Endothelial cell of umbilical vein (primary cell): ENCODE data around the gene HDAC11. TPM values are rescaled to one million over a fixed set of nuclear protein-coding genes. Genes with fewer than 3 reads are reported as not detected.
"Not testable (repeated sequence)": the region's sequence is repeated elsewhere in the genome, so short reads cannot be mapped to it uniquely, and the experiment has no call there.

Experiments
- BruUV-seq: library from RNA; stranded (reverse); fragments of 400-500 nt; replicated peaks from 2 replicates; lab custom pipeline; 2021; lab: Mats Ljungman, UMichigan
- CTCF ChIA-PET: fragments of 300-600, 350-600 bp; sonication (Branson Sonifier 250); formaldehyde crosslinking; loops from one replicate; lab custom pipeline; 2021; ENCODE audit warnings: antibody characterized with exemption, inconsistent platforms; lab: Charles Lee
- POLR2A ChIA-PET: fragments of 300-600, 350-600 bp; sonication (Branson Sonifier 250); formaldehyde crosslinking; loops from one replicate; lab custom pipeline; 2021; ENCODE audit warnings: antibody characterized with exemption, inconsistent platforms; lab: Charles Lee
- DNase-seq: peaks from one replicate; pipeline ENCODE4 v3.0.0-alpha.2; 2011; ENCODE audit warnings: low read depth, low spot score
- FAIRE-seq: peaks from 2 replicates; lab custom pipeline; 2011; peaks lifted over from hg19 to GRCh38; lab: Jason Lieb, UNC
- H2AFZ ChIP-seq: 2 replicates; pipeline ENCODE4 v1.6.0; 2012; ENCODE audit warnings: low read depth, low read length, control low read depth, inconsistent platforms
- H3K27ac ChIP-seq: 2 replicates; pipeline ENCODE4 v1.5.1; 2011; ENCODE audit warnings: low read depth, mild to moderate bottlenecking, control low read depth, low read length, moderate library complexity; ENCODE audit not compliant: insufficient read depth
- H3K27me3 ChIP-seq, 2 experiments: 2 replicates each; pipeline versions ENCODE4 v1.6.0 to v1.6.1; 2011; ENCODE audit warnings: low read length in 2 of 2, mixed read lengths in 1 of 2; ENCODE audit not compliant: control insufficient read depth in 2 of 2, insufficient read depth in 2 of 2
- H3K36me3 ChIP-seq, 2 experiments: 2 replicates in 1 of 2; 3 replicates in 1 of 2; pipeline ENCODE4 v1.5.1; 2011; ENCODE audit warnings: low read length in 2 of 2, mild to moderate bottlenecking in 1 of 2, moderate library complexity in 1 of 2; ENCODE audit not compliant: control insufficient read depth in 2 of 2, insufficient read depth in 2 of 2; ENCODE audit errors: extremely low read depth in 1 of 2
- H3K4me1 ChIP-seq: 3 replicates; pipeline ENCODE4 v1.5.1; 2011; ENCODE audit warnings: mild to moderate bottlenecking, low read length; ENCODE audit not compliant: control insufficient read depth, insufficient read depth; ENCODE audit errors: extremely low read depth
- H3K4me2 ChIP-seq: 2 replicates; pipeline ENCODE4 v1.6.1; 2011; ENCODE audit warnings: low read length, control low read depth, mixed read lengths; ENCODE audit not compliant: insufficient read depth
- H3K4me3 ChIP-seq, 3 experiments: fragments of 200-600 bp in 1 of 3; sonication (generic), shearing (Covaris generic) in 1 of 3; replicated peaks in 1 of 3; 2 replicates each; pipeline ENCODE4 v1.5.1; 2011 to 2016; ENCODE audit warnings: control low read depth in 3 of 3, low read length in 3 of 3, mild to moderate bottlenecking in 2 of 3, inconsistent platforms in 1 of 3, low read depth in 1 of 3, moderate library complexity in 1 of 3; ENCODE audit not compliant: insufficient read depth in 1 of 3
- H3K79me2 ChIP-seq: 2 replicates; pipeline ENCODE4 v1.6.0; 2012; ENCODE audit warnings: low read length, inconsistent platforms; ENCODE audit not compliant: control insufficient read depth, insufficient read depth
- H3K9ac ChIP-seq: replicated peaks from 2 replicates; pipeline ENCODE3; 2011; ENCODE audit warnings: low read length, control low read depth; ENCODE audit not compliant: insufficient read depth; ENCODE audit errors: extremely low read depth
- H3K9me1 ChIP-seq: replicated peaks from 3 replicates; pipeline ENCODE4 v1.6.0; 2011; ENCODE audit warnings: mild to moderate bottlenecking, low read length; ENCODE audit not compliant: control insufficient read depth, insufficient read depth; ENCODE audit errors: extremely low read depth
- H3K9me3 ChIP-seq: replicated peaks from 2 replicates; pipeline ENCODE4 v1.5.1; 2012; ENCODE audit warnings: low read length, inconsistent platforms; ENCODE audit not compliant: control insufficient read depth, insufficient read depth
- H4K20me1 ChIP-seq: replicated peaks from 2 replicates; pipeline ENCODE3; 2011; ENCODE audit warnings: mild to moderate bottlenecking, low read length; ENCODE audit not compliant: control insufficient read depth, insufficient read depth; ENCODE audit errors: extremely low read depth
- EZH2 ChIP-seq: IDR thresholded peaks from 2 replicates; pipeline ENCODE4 v1.6.1; 2012; ENCODE audit warnings: borderline replicate concordance, low read depth, mild to moderate bottlenecking, moderate library complexity, low read length, inconsistent platforms; ENCODE audit not compliant: severe bottlenecking
- FOS ChIP-seq: IDR thresholded peaks from 2 replicates; pipeline ENCODE4 v1.6.1; 2011; ENCODE audit warnings: mild to moderate bottlenecking, low read length, moderate library complexity, borderline replicate concordance; ENCODE audit not compliant: insufficient read depth
- GATA2 ChIP-seq: IDR thresholded peaks from 2 replicates; pipeline ENCODE4 v1.7.0; 2011; ENCODE audit warnings: low read depth, mild to moderate bottlenecking, moderate library complexity, mixed read lengths, low read length; ENCODE audit not compliant: insufficient read length, insufficient read depth
- JUN ChIP-seq: IDR thresholded peaks from 2 replicates; pipeline ENCODE4 v1.6.1; 2011; ENCODE audit warnings: borderline replicate concordance, low read depth; ENCODE audit not compliant: insufficient read length, insufficient read depth
- MYC ChIP-seq: IDR thresholded peaks from one replicate; pipeline ENCODE4 v1.6.1; 2011; ENCODE audit warnings: mild to moderate bottlenecking, low read depth, low read length
- POLR2A ChIP-seq: IDR thresholded peaks from 2 replicates; pipeline ENCODE4 v1.6.1; 2012; ENCODE audit warnings: low read depth, mild to moderate bottlenecking, control low read depth, low read length
- POLR2AphosphoS5 ChIP-seq: IDR thresholded peaks from 2 replicates; pipeline ENCODE4 v1.6.1; 2012; ENCODE audit warnings: low read depth, mild to moderate bottlenecking, control low read depth, low read length, moderate library complexity; ENCODE audit not compliant: insufficient read depth
- dilution Hi-C: fragments of 300-500 bp; cut with MboI; formaldehyde crosslinking; loops from one replicate; pipeline ENCODE4 v1.15.0; 2019; ENCODE audit warnings: low sequenced_read_pairs; ENCODE audit not compliant: extremely low pct_ligation_motif_present
- intact Hi-C: fragments of 100-400 bp; cut with micrococcal nuclease; formaldehyde crosslinking; loops from one replicate; pipeline ENCODE4 v1.10.0; 2022
- polyA plus RNA-seq, 4 experiments: library from polyadenylated mRNA; depleted of rRNA in 3 of 4; stranded (reverse) in 3 of 4; unstranded in 1 of 4; fragments of >200 nt; gene quantifications; 2 replicates each; pipeline versions ENCODE4 v1.2.1 to v1.2.3, GENCODE V29; 2011 to 2012; ENCODE audit warnings: missing spikeins in 1 of 4
- total RNA-seq: library from RNA; stranded (reverse); gene quantifications from 2 replicates; pipeline ENCODE4 v1.2.3, GENCODE V29; 2021
- TF ChIP-seq, protein P1 (sequence below), 2 donors: IDR thresholded peaks; 1 replicate in 1 of 2; 2 replicates in 1 of 2; pipeline ENCODE4 v1.5.1; 2011; ENCODE audit warnings: low read length in 2 of 2, mild to moderate bottlenecking in 2 of 2, moderate library complexity in 2 of 2, control low read depth in 1 of 2, inconsistent platforms in 1 of 2, low read depth in 1 of 2; ENCODE audit not compliant: insufficient read depth in 1 of 2; ENCODE audit errors: extremely low read depth in 1 of 2
- TF ChIP-seq, protein P2 (sequence below): IDR thresholded peaks from 2 replicates; pipeline ENCODE4 v1.6.1; 2011; ENCODE audit not compliant: insufficient read depth, insufficient read length

Gene HDAC11
- total and polyA plus RNA-seq, 2 donors (not counting 3 experiments of a cell fraction or from before 2014, with no cell fraction given) = 6.8 to 8.8 TPM

DNA sequence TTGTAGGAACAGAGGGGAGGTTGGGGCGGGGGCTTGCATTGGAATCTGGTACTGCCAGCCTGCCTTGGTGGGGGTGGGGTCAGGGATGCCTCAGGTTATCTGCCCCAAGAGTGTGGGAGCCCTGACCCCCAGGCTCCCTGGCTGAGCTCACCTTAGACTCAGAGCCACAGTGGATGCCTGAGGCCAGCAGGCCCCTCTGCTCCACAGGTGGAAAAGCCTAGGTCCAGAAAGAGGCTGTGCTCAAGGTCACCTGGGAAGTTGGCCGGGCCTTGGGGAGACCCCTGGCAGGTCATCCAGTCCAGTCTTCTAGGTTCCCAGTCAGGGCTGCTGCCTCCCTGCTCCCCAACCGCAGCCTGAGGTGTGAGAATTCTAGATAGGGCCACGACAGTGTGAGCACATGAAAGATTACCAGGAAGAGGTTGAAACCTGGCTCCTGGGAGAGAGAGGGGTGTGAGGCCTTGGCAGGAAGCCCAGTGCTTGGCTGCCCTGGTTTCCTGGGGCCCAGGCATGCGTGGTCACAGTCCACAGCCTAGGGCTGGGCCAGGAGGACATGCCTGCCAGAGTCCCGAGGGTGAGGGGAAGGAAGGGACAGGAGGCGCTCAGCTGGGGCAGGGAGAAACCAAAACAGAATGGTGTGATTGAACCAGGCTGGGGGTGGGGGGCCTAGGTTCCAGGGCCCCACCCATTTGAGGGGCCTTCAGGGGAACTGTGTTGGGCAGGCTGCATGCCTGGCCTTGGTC is 4.9 kb downstream of the HDAC11 start:
- intact Hi-C loops (loop anchor here (10.0 kb wide), 1 partner anchor 400 kb away; the partner anchor contains the start of gene WNT7A), dilution Hi-C loops (no loop called here)
- POLR2A ChIA-PET = no interaction called here
- H3K27ac ChIP-seq = no peak overlapping the region
- H3K4me3 ChIP-seq = no peak overlapping the region
- no peaks in the 10 kb centered on the region for H3K27me3 ChIP-seq
- TF ChIP-seq, protein P1, sequence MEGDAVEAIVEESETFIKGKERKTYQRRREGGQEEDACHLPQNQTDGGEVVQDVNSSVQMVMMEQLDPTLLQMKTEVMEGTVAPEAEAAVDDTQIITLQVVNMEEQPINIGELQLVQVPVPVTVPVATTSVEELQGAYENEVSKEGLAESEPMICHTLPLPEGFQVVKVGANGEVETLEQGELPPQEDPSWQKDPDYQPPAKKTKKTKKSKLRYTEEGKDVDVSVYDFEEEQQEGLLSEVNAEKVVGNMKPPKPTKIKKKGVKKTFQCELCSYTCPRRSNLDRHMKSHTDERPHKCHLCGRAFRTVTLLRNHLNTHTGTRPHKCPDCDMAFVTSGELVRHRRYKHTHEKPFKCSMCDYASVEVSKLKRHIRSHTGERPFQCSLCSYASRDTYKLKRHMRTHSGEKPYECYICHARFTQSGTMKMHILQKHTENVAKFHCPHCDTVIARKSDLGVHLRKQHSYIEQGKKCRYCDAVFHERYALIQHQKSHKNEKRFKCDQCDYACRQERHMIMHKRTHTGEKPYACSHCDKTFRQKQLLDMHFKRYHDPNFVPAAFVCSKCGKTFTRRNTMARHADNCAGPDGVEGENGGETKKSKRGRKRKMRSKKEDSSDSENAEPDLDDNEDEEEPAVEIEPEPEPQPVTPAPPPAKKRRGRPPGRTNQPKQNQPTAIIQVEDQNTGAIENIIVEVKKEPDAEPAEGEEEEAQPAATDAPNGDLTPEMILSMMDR (IDR thresholded peaks at IDR 0.05; ENCODE audit: extremely low read depth in 1 of 2, insufficient read depth in 1 of 2, low read depth in 1 of 2, low read length in 2 of 2) = no peak
- TF ChIP-seq FOS (no peak), MYC (no peak), GATA2 (no peak), JUN (no peak), POLR2A (no peak), POLR2AphosphoS5 (no peak), EZH2 (no peak)
- TF ChIP-seq, protein P2, sequence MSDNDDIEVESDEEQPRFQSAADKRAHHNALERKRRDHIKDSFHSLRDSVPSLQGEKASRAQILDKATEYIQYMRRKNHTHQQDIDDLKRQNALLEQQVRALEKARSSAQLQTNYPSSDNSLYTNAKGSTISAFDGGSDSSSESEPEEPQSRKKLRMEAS = no peak
- H3K9ac ChIP-seq = no peak overlapping the region
- no peak overlapping the region for H2AFZ ChIP-seq
- H3K4me2 ChIP-seq = no peak overlapping the region
- no TSS peak for BruUV-seq
- H3K9me3 ChIP-seq = no peaks in the 10 kb centered on the region
- H3K4me1 ChIP-seq = peaks cover 3% of the 10 kb centered on the region
- no peaks in the 10 kb centered on the region for H3K36me3 ChIP-seq
- H3K9me1 ChIP-seq = no peaks in the 10 kb centered on the region
- H3K79me2 ChIP-seq = no peaks in the 10 kb centered on the region
- DNase-seq (no peak), FAIRE-seq (no peak)
- CTCF ChIA-PET = interaction anchor here (0.6 to 1.7 kb wide), 8 partner anchors 9 to 170 kb away, joined by 3 to 6 read pairs (median 4); no protein-coding TSS in a partner anchor
- H4K20me1 ChIP-seq = no peaks in the 10 kb centered on the region

DNA sequence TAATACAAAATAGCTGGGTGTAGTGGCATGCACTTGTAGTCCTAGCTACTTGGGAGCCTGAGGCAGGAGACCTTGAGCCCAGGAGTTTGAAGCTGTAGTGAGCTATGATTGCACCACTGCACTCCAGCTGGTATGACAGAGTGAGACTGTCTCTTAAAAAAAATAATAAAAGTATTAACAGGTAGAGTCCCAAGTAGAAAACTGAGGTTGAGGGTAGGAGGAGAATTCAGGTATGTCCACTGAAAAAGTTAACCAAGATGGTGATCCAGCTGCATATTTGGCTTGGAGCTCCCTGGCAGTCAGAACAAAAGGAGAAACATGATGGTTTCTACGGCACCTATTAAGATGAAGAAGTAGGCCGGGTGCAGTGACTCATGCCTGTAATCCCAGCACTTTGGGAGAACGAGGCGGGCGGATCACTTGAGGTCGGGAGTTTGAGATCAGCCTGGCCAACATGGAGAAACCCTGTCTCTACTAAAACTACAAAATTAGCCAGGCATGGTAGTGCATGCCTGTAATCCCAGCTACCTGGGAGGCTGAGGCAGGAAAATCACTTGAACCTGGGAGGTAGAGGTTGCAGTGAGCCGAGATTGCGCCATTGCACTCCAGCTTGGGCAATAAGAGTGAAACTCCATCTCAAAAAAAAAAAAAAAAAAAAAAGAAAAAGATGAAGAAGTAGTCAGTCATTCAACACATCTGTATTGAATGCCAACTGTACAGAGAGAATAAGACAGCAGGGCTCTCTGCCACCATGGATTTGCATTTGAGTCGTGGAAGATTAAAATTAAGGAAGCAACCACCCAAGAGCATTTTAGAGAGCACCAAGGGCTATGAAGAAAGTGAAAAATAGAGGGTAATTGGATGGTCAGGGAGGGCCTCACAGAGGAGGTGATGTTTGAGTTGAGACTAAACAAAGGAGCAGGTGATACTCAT is 5.8 kb downstream of the HDAC11 start:
- H3K27me3 ChIP-seq, H2AFZ ChIP-seq, H3K9me3 ChIP-seq, FAIRE-seq, POLR2A ChIA-PET, H3K9ac ChIP-seq, H3K4me3 ChIP-seq, H4K20me1 ChIP-seq, DNase-seq, H3K9me1 ChIP-seq, H3K4me1 ChIP-seq, BruUV-seq, H3K79me2 ChIP-seq, H3K27ac ChIP-seq, dilution Hi-C loops, H3K4me2 ChIP-seq, H3K36me3 ChIP-seq: not testable (repeated sequence)
- intact Hi-C loops = loop anchor here (10.0 kb wide), 1 partner anchor 399 kb away; the partner anchor contains the start of gene WNT7A
- CTCF ChIA-PET = interaction anchor here (0.7 to 1.4 kb wide), 4 partner anchors 12 to 163 kb away, joined by 3 to 5 read pairs (median 3); no protein-coding TSS in a partner anchor
